Right atrium auricular region (tissue), 2 donors: ENCODE measurements around the gene ARHGAP42. TPM values are rescaled to one million over a fixed set of nuclear protein-coding genes. Genes with fewer than 3 reads are reported as not detected.

ENCODE experiments used
- DNase-seq: peaks from one replicate; pipeline ENCODE4 v3.0.0-alpha.2; 2019; ENCODE audit warnings: low spot score
- H3K27ac ChIP-seq, 2 donors: fragments of 200-600 bp; sonication (generic); 1 replicate in 1 of 2; 2 replicates in 1 of 2; pipeline ENCODE4 v1.5.1; 2016 to 2019
- H3K27me3 ChIP-seq, 2 donors: fragments of 200-600 bp; sonication (generic); one replicate each; pipeline versions ENCODE4 v1.5.1 to v1.6.0; 2017 to 2019
- H3K36me3 ChIP-seq: fragments of 200-600 bp; sonication (generic); one replicate; pipeline ENCODE4 v1.5.1; 2016
- H3K4me1 ChIP-seq, 2 donors: fragments of 200-600 bp; sonication (generic); one replicate each; pipeline versions ENCODE4 v1.5.1 to v1.6.0; 2017 to 2019
- H3K4me3 ChIP-seq, 2 donors: fragments of 200-600 bp; sonication (generic); 1 replicate in 1 of 2; 2 replicates in 1 of 2; pipeline ENCODE4 v1.5.1; 2017 to 2019; ENCODE audit warnings: mild to moderate bottlenecking in 1 of 2, moderate library complexity in 1 of 2
- H3K9me3 ChIP-seq, 2 donors: fragments of 200-600 bp; sonication (generic); one replicate each; pipeline ENCODE4 v1.5.1; 2019
- total RNA-seq, 2 donors: library from RNA; depleted of rRNA; stranded (reverse); fragments of >200 nt; gene quantifications; one replicate each; pipeline ENCODE4 v1.1.0, GENCODE V29; 2016
- TF ChIP-seq, protein P1 (sequence below), 2 donors: fragments of 200-600 bp; sonication (generic); IDR thresholded peaks; one replicate each; pipeline ENCODE4 v1.5.1; 2019; ENCODE audit warnings: antibody characterized with exemption in 2 of 2

The ARHGAP42 gene
- total RNA-seq, 2 donors from 2014 or later, result 6.1 to 12.1 TPM

DNA sequence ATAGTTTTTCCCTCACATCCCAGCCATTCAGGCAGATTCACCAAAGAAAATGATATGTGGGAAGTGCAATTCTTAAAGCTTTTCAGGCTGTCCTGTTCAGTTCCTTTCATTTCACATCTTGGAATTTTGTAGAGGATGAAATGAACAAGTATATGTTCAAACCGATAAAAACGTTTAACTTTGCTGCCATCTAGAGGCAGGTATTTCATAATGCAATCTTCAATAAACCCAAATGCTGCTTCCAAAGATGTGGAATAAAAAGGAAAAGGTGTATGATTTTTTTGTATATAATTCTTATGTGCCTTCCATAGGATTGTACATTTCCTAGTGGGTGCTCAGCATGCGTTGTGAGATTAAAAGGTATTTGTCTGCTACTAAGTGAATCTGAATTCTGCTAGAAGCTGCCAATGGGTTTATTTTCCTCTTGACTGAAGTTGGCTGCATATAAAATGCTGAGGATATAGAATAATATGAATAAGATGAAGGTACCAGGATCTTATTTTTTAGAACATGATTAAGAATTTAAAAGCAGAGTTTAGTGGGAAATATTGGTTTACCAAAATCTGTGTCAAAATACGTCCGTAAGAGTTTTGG, 243.2 kb downstream of the ARHGAP42 start:
- no peak overlapping the region for H3K4me3 ChIP-seq
- TF ChIP-seq, protein P1, sequence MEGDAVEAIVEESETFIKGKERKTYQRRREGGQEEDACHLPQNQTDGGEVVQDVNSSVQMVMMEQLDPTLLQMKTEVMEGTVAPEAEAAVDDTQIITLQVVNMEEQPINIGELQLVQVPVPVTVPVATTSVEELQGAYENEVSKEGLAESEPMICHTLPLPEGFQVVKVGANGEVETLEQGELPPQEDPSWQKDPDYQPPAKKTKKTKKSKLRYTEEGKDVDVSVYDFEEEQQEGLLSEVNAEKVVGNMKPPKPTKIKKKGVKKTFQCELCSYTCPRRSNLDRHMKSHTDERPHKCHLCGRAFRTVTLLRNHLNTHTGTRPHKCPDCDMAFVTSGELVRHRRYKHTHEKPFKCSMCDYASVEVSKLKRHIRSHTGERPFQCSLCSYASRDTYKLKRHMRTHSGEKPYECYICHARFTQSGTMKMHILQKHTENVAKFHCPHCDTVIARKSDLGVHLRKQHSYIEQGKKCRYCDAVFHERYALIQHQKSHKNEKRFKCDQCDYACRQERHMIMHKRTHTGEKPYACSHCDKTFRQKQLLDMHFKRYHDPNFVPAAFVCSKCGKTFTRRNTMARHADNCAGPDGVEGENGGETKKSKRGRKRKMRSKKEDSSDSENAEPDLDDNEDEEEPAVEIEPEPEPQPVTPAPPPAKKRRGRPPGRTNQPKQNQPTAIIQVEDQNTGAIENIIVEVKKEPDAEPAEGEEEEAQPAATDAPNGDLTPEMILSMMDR (IDR thresholded peaks at IDR 0.05), result peak; percentile 60 to 79
- H3K4me1 ChIP-seq, result no peaks in the 10 kb centered on the region
- no peaks in the 10 kb centered on the region for H3K9me3 ChIP-seq
- no peak for DNase-seq
- H3K27ac ChIP-seq, result no peak overlapping the region
- H3K36me3 ChIP-seq, result no peaks in the 10 kb centered on the region
- H3K27me3 ChIP-seq, result no peaks in the 10 kb centered on the region

DNA sequence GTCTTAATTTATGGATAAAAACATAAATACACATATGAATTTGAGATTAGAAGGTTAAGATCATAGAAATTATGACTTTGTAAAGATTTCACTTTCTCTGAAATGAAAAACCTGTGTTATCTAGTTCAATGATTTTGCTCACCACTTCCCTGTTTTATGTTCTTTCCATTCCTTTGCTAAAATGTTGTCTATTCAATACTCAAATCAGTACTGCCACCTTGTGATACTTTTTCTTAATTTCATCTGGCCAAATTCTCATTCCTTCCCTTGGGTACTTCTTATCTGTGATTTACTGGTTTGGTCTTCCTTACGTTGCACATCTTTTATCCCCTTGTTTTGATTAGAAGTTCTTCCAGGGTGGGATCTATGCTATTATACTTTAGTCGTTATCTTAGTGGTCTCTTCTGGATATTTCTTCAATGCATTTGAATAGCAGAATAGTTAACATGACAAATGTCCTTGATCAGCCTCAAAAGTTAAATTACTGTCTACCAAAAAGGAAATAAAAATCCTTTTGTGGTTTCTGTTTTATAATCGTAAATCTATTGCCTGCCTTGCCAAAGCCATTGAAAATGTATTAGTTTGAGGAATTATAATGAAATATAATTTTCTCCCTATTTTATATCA, 245.5 kb downstream of the ARHGAP42 start:
- no peak overlapping the region for H3K27ac ChIP-seq
- no peaks in the 10 kb centered on the region for H3K36me3 ChIP-seq
- H3K27me3 ChIP-seq, result no peaks in the 10 kb centered on the region
- no peaks in the 10 kb centered on the region for H3K9me3 ChIP-seq
- TF ChIP-seq, protein P1 (IDR thresholded peaks at IDR 0.05), result peak; percentile 15 to 58
- no peaks in the 10 kb centered on the region for H3K4me1 ChIP-seq
- no peak overlapping the region for H3K4me3 ChIP-seq
- DNase-seq, result no peak

DNA sequence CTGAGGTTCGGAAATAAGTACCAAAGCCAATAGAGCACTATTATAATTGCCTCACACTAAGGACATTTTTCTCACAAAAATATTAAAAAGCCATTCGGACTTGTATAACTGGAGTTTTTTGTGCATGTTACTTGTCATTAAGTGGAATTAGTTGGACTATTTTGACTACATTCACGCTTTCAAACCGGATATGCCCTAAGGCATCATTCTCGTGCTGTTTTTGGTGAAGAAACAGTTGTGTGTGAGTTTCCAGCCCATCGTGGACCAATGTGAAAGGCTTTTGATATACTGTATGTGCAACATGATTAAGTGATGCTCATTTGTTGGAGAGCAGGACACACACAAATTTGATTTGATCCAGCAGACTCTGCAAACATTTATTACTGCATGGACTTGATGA, 249.7 kb downstream of the ARHGAP42 start:
- Histone ChIP-seq H3K4me3 (no peak overlapping the region), H3K27ac (no peak overlapping the region), H3K9me3 (no peaks in the 10 kb centered on the region), H3K36me3 (no peaks in the 10 kb centered on the region), H3K4me1 (peaks cover 0 to under 1% of the 10 kb centered on the region in 2 donors), H3K27me3 (no peaks in the 10 kb centered on the region)
- DNase-seq, result no peak
- TF ChIP-seq, protein P1 (IDR thresholded peaks at IDR 0.05), result no peak

DNA sequence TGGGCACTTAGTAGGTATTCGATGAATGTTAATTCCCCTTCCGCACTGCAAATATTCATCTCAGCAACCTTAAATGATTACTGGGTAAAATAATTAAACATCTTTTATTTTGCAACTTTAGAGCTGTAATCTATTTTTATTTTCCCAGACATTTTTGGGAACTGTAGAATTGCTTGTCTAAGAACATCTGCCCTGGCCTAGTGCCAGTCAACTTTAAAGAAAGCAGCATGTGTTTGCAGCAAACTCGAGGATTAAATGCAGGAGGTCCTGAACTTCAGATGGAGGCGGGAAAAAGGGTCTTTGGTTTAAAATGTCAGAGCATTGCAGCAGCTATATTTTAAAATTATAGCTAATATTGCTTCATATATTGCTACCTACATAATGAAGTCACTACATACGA, 252.5 kb downstream of the ARHGAP42 start:
- Histone ChIP-seq H3K9me3 (no peaks in the 10 kb centered on the region), H3K4me1 (peaks cover 0 to 12% of the 10 kb centered on the region in 2 donors), H3K4me3 (no peak overlapping the region), H3K36me3 (no peaks in the 10 kb centered on the region), H3K27me3 (no peaks in the 10 kb centered on the region), H3K27ac (no peak overlapping the region)
- DNase-seq, result no peak
- TF ChIP-seq, protein P1 (IDR thresholded peaks at IDR 0.05), result no peak

DNA sequence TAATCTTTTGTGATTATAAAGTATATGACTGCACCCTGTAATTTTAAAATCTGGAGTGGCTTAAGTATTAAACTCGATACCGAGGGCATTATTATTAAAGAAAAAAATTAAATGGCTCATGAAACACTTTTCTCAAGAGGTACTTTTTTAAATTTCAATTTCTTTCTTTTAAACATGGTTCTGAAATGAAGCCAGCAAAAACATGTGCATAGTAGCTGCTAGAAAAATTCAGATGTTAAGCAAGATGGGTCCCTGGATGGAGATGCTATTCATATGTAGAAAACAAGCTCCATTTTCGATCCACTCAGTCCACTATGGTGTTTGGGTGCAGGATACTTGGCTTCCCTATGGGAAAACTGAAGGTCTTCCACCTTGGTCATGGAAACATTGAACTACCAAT, 253.0 kb downstream of the ARHGAP42 start:
- Histone ChIP-seq H3K27me3 (no peaks in the 10 kb centered on the region), H3K9me3 (no peaks in the 10 kb centered on the region), H3K4me1 (peaks cover 0 to 12% of the 10 kb centered on the region in 2 donors), H3K27ac (no peak overlapping the region), H3K4me3 (no peak overlapping the region), H3K36me3 (no peaks in the 10 kb centered on the region)
- no peak for DNase-seq
- TF ChIP-seq, protein P1 (IDR thresholded peaks at IDR 0.05), result no peak
